ENCODE results near the gene TRAF4.
A peak's percentile ranks its signal among the peaks of the same experiment; 100 is the strongest.

Gene TRAF4

GRCh38 chr17:28743243-28744103, at the start of gene TRAF4:
Gene TRAF4, plus strand, starts transcription at chr17:28744011. Its CDS starts 102 bp downstream, at chr17:28744113.
- peak; percentile 94 for DNase-seq (ENCODE audit: low spot score)

GRCh38 chr17:28698253-28698941, 45.4 kb upstream of the TRAF4 start:
- no peak for DNase-seq (ENCODE audit: low spot score)

GRCh38 chr17:28700278-28700677, 43.5 kb upstream of the TRAF4 start:
- no peak for DNase-seq (ENCODE audit: low spot score)

- no peak for DNase-seq (ENCODE audit: low spot score)
Measured at GRCh38 chr17:28700830-28701492, 42.9 kb upstream of the TRAF4 start.

GRCh38 chr17:28702026-28702751, 41.6 kb upstream of the TRAF4 start:
- no peak for DNase-seq (ENCODE audit: low spot score)

- no peak for DNase-seq (ENCODE audit: low spot score)
Measured at GRCh38 chr17:28702752-28703150, 41.1 kb upstream of the TRAF4 start.

GRCh38 chr17:28703552-28704218, 40.1 kb upstream of the TRAF4 start:
- no peak for DNase-seq (ENCODE audit: low spot score)

- DNase-seq (ENCODE audit: low spot score), result no peak
Measured at GRCh38 chr17:28704219-28704858, 39.5 kb upstream of the TRAF4 start.

GRCh38 chr17:28705074-28705659, 38.6 kb upstream of the TRAF4 start:
- DNase-seq (ENCODE audit: low spot score), result no peak

- DNase-seq (ENCODE audit: low spot score), result no peak
Measured at GRCh38 chr17:28705728-28706334, 38.0 kb upstream of the TRAF4 start.

GRCh38 chr17:28706471-28707338, 37.1 kb upstream of the TRAF4 start:
- no peak for DNase-seq (ENCODE audit: low spot score)

GRCh38 chr17:28707339-28707720, 36.5 kb upstream of the TRAF4 start:
- DNase-seq (ENCODE audit: low spot score), result no peak

GRCh38 chr17:28710861-28711722, 32.7 kb upstream of the TRAF4 start:
- DNase-seq (ENCODE audit: low spot score), result peak; percentile 96

GRCh38 chr17:28711723-28712031, 32.1 kb upstream of the TRAF4 start, which contains the start of gene PROCA1:
Gene PROCA1, minus strand, starts transcription at chr17:28711888. Its CDS starts 228 bp downstream, at chr17:28711660.
- no peak for DNase-seq (ENCODE audit: low spot score)

GRCh38 chr17:28712032-28712704, 31.6 kb upstream of the TRAF4 start:
- no peak for DNase-seq (ENCODE audit: low spot score)

- no peak for DNase-seq (ENCODE audit: low spot score)
Measured at GRCh38 chr17:28712705-28713415, 31.0 kb upstream of the TRAF4 start.

GRCh38 chr17:28714281-28714680, 29.5 kb upstream of the TRAF4 start:
- DNase-seq (ENCODE audit: low spot score), result no peak
